ENCODE measurements around the gene ADAM33. TPM values are rescaled to one million over a fixed set of nuclear protein-coding genes. Genes with fewer than 3 reads are reported as not detected.
A peak's percentile ranks its signal among the peaks of the same experiment; 100 is the strongest.

Gene ADAM33
- total RNA-seq, 2 donors from 2014 or later, result 6.7 to 8.1 TPM

- no peak for DNase-seq
- intact Hi-C loops (cut with DNase I), result no loop called here
- peaks cover 1% of the 10 kb centered on the region for H3K4me1 ChIP-seq
- no peaks in the 10 kb centered on the region for H3K36me3 ChIP-seq
- H3K27me3 ChIP-seq, result peaks cover 10% of the 10 kb centered on the region
- no peak overlapping the region for H3K9ac ChIP-seq (ENCODE audit: low read depth in 2 of 2, low read length in 2 of 2)
- TF ChIP-seq, protein P1, sequence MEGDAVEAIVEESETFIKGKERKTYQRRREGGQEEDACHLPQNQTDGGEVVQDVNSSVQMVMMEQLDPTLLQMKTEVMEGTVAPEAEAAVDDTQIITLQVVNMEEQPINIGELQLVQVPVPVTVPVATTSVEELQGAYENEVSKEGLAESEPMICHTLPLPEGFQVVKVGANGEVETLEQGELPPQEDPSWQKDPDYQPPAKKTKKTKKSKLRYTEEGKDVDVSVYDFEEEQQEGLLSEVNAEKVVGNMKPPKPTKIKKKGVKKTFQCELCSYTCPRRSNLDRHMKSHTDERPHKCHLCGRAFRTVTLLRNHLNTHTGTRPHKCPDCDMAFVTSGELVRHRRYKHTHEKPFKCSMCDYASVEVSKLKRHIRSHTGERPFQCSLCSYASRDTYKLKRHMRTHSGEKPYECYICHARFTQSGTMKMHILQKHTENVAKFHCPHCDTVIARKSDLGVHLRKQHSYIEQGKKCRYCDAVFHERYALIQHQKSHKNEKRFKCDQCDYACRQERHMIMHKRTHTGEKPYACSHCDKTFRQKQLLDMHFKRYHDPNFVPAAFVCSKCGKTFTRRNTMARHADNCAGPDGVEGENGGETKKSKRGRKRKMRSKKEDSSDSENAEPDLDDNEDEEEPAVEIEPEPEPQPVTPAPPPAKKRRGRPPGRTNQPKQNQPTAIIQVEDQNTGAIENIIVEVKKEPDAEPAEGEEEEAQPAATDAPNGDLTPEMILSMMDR (IDR thresholded peaks at IDR 0.05), result no peak
- H3K27ac ChIP-seq, result no peak overlapping the region
- H3K4me3 ChIP-seq, result no peak overlapping the region
- no peaks in the 10 kb centered on the region for H3K9me3 ChIP-seq
These were observed 47.1 kb upstream of the ADAM33 start for GRCh38 chr20:3728876-3729275.

DNA sequence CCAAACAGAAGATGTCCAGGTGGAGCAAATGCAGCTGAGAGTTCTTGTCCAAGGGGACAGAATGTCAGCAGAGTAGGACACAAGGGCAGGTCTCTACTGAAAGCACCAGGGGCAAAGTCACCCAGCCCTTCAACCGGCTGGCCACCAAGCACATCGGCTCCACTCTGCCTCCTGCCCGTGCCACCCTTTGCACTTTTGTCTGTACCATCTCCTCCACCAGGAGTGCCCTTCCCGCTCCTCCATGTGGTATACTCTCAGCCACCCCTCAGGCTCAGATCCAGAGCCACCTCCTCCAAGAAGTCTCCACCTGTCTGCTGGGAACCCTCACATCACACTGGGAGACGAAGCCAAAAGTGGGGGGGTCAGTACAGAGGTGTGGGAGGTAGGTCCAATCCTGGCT, 46.5 kb upstream of the ADAM33 start:
- TF ChIP-seq, protein P1 (IDR thresholded peaks at IDR 0.05), result no peak
- no peak overlapping the region for H3K9ac ChIP-seq (ENCODE audit: low read depth in 2 of 2, low read length in 2 of 2)
- no peak for DNase-seq
- no peaks in the 10 kb centered on the region for H3K4me1 ChIP-seq
- no peak overlapping the region for H3K4me3 ChIP-seq
- H3K27me3 ChIP-seq, result peaks cover 10% of the 10 kb centered on the region
- intact Hi-C loops (cut with DNase I), result no loop called here
- no peaks in the 10 kb centered on the region for H3K36me3 ChIP-seq
- no peaks in the 10 kb centered on the region for H3K9me3 ChIP-seq
- no peak overlapping the region for H3K27ac ChIP-seq

- no peaks in the 10 kb centered on the region for H3K9me3 ChIP-seq
- H3K4me3 ChIP-seq, result no peak overlapping the region
- H3K27ac ChIP-seq, result peak overlapping the region; percentile 12
- H3K36me3 ChIP-seq, result no peaks in the 10 kb centered on the region
- TF ChIP-seq, protein P1 (IDR thresholded peaks at IDR 0.05), result no peak
- DNase-seq, result no peak
- H3K9ac ChIP-seq (ENCODE audit: low read depth in 2 of 2, low read length in 2 of 2), result no peak overlapping the region
- H3K27me3 ChIP-seq, result peaks cover 5% of the 10 kb centered on the region
- intact Hi-C loops (cut with DNase I), result no loop called here
- no peaks in the 10 kb centered on the region for H3K4me1 ChIP-seq
These were observed 45.7 kb upstream of the ADAM33 start for GRCh38 chr20:3727401-3728021.

DNA sequence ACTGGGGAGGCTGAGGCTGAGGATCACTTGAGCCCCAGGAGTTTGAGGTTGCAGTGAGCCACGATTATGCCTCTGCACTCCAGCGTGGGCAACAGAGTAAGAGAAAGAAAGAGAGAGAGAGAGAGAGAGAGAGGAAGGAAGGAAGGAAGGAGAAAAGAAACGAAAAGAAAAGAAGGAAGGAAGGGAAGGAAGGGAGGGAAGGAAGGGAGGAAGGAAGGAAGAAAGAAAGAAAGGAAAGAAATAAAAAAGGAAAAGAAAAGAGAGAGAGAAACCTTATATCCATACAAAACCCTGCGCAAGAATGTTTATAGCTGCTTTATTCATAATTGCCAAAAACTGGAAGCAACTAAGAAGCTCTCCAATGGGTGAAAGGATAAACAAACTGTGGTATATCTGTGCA, 42.5 kb upstream of the ADAM33 start:
- DNase-seq, result no peak
- Histone ChIP-seq H3K4me1 (no peaks in the 10 kb centered on the region), H3K4me3 (no peak overlapping the region), H3K27me3 (no peaks in the 10 kb centered on the region), H3K9ac (ENCODE audit: low read depth in 2 of 2, low read length in 2 of 2) (no peak overlapping the region), H3K9me3 (no peaks in the 10 kb centered on the region), H3K36me3 (no peaks in the 10 kb centered on the region), H3K27ac (no peak overlapping the region)
- intact Hi-C loops (cut with DNase I), result no loop called here
- TF ChIP-seq, protein P1 (IDR thresholded peaks at IDR 0.05), result no peak

- H3K36me3 ChIP-seq, result no peaks in the 10 kb centered on the region
- TF ChIP-seq, protein P1 (IDR thresholded peaks at IDR 0.05), result no peak
- H3K9ac ChIP-seq (ENCODE audit: low read depth in 2 of 2, low read length in 2 of 2), result no peak overlapping the region
- no peak overlapping the region for H3K27ac ChIP-seq
- H3K9me3 ChIP-seq, result no peaks in the 10 kb centered on the region
- no peak overlapping the region for H3K4me3 ChIP-seq
- no peak for DNase-seq
- no peaks in the 10 kb centered on the region for H3K4me1 ChIP-seq
- intact Hi-C loops (cut with DNase I), result no loop called here
- no peaks in the 10 kb centered on the region for H3K27me3 ChIP-seq
These were observed 41.5 kb upstream of the ADAM33 start for GRCh38 chr20:3723284-3723683.
